Ectodermal cell (in vitro differentiated cells): ENCODE results near the gene MINDY4.

ENCODE experiments used
- H3K27ac ChIP-seq: 2 replicates; pipeline ENCODE4 v1.7.0; 2013; ENCODE audit warnings: mild to moderate bottlenecking, low read depth, low read length; ENCODE audit not compliant: insufficient read depth, poor library complexity, severe bottlenecking
- H3K27me3 ChIP-seq: 2 replicates; pipeline ENCODE4 v1.7.0; 2013; ENCODE audit warnings: mild to moderate bottlenecking, low read length; ENCODE audit not compliant: insufficient read depth, control insufficient read depth, poor library complexity, severe bottlenecking
- H3K36me3 ChIP-seq: one replicate; pipeline ENCODE4 v1.7.0; 2013; ENCODE audit warnings: low read length; ENCODE audit not compliant: control insufficient read depth, insufficient read depth
- H3K4me1 ChIP-seq: one replicate; pipeline ENCODE4 v1.7.0; 2013; ENCODE audit warnings: low read length; ENCODE audit not compliant: control insufficient read depth, insufficient read depth
- H3K4me3 ChIP-seq: 2 replicates; pipeline ENCODE4 v1.7.0; 2013; ENCODE audit warnings: low read depth, low read length, control low read depth; ENCODE audit not compliant: insufficient read depth
- H3K9me3 ChIP-seq: 2 replicates; pipeline ENCODE4 v1.7.0; 2013; ENCODE audit warnings: mild to moderate bottlenecking, low read length, moderate library complexity; ENCODE audit not compliant: control insufficient read depth
- WGBS, 2 experiments: methylation state at CpG; one replicate each; pipeline ENCODE4 v1.1.7; 2013; ENCODE audit warnings: missing lambda C conversion rate in 2 of 2; 5-methylcytosine and 5-hydroxymethylcytosine counted together

Gene MINDY4

DNA sequence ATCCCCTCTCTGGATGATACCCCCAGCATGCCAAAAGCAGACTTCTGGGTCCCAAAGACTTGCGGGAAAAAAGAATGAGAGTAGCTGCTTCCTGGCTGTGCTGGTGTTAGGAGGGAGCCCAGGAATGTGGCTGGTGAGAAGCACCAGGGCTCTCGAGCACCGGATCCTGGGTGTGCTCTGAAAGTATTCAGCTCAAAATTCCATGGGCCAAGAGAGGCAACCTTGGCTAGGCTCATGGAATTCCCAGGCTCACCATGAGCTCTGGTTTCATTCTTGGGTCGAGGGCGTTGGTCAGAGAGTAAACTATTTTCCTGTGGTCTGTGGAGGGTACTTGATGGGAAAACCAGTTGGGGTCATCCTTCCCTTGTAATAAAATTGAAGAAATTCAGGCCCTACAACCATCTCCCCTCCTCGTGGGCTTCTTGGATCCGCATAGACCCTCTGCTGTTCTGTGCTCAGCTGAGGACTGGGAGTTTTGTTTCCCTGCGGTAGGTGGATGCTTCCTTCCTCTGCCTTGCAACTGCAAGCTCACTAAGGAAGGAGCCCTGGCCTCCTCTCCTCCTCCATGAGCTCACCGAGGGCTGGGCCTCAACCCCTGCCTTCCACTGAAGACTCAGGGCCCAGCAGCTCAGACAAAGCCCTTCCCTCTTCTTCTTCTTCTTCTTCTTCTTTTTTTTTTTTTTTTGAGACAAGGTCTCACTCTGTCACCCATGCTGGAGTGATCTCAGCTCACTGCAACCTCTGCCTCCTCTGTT is 106.0 kb downstream of the MINDY4 start:
- H3K27me3 ChIP-seq, result no peaks in the 10 kb centered on the region
- no peaks in the 10 kb centered on the region for H3K36me3 ChIP-seq
- H3K27ac ChIP-seq, result no peak overlapping the region
- WGBS, 2 experiments, result 85 to 86% methylated on average over 9 of the region's 9 CpGs
- H3K9me3 ChIP-seq, result no peaks in the 10 kb centered on the region
- H3K4me1 ChIP-seq, result peaks cover 29% of the 10 kb centered on the region
- H3K4me3 ChIP-seq, result no peak overlapping the region

DNA sequence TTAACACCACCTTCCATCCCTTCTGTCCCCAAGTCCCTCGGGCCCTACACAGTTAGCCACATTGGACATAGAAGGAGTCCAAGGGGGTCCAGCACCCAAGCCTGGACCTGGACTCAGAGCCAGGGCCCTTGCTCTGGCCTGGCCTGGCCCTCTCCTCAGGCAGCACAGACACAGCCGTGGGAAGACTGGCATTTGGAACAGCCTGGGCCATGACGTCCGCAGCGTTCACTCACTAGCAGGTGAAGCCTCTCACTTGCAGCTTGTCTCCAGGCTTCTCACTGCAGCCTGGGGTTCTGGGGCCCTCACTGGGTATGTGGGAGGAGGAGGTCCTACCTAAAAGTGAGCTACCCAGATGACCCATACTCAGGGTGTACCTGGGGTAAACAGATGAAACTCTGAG is 106.8 kb downstream of the MINDY4 start:
- Histone ChIP-seq H3K4me1 (peaks cover 29% of the 10 kb centered on the region), H3K9me3 (no peaks in the 10 kb centered on the region), H3K4me3 (no peak overlapping the region), H3K27me3 (no peaks in the 10 kb centered on the region), H3K27ac (no peak overlapping the region), H3K36me3 (no peaks in the 10 kb centered on the region)
- 92 to 97% methylated on average over 5 of the region's 5 CpGs for WGBS, 2 experiments

DNA sequence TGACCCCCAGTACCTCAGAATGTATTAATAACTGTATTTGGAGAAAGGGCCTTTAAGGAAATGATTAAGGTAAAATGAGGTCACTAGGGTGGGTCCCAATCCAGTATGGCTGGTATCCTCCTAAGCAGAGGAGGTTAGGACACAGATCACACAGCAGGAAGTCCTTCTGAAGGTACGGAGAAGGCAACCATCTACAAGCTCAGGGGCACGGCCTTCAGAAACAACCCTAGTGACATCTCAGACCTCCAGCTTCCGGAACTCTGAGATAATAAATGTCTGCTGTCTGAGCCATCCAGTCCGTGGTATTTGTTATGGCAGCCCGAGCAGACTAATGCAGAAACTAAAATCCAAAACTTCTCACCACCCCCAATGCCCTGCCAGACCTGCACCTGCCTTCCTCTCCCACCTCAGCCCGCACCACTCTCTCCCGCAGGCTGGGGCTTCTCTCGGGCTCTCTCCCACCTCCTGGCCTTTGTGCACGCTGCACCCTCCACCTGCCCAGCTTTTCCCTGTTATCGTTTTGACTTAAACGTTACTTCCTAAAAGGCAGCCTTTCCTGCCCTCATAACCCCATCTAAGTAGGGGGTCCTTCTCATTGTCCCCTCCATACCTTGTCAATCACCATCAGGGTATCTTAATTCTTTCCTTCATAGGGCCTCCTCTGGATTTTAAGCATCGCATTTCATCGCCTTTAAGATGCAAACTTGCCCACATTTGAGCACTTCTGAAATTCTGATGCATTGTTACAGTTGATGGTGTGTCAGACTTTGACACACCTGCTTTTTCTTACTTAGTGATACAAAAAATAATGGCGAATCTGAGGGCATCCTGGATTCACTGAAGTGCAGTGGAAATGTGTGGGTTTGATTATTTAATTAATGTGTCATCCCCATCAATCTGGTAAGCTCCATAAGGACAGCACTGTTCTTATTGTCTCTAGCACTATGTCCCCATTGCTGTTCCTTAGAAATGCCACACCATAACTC is 108.2 kb downstream of the MINDY4 start:
- Histone ChIP-seq H3K27me3 (no peaks in the 10 kb centered on the region), H3K27ac (no peak overlapping the region), H3K4me3 (no peak overlapping the region), H3K9me3 (no peaks in the 10 kb centered on the region), H3K4me1 (peaks cover 29% of the 10 kb centered on the region), H3K36me3 (no peaks in the 10 kb centered on the region)
- 63 to 66% methylated on average over 14 of the region's 14 CpGs for WGBS, 2 experiments

DNA sequence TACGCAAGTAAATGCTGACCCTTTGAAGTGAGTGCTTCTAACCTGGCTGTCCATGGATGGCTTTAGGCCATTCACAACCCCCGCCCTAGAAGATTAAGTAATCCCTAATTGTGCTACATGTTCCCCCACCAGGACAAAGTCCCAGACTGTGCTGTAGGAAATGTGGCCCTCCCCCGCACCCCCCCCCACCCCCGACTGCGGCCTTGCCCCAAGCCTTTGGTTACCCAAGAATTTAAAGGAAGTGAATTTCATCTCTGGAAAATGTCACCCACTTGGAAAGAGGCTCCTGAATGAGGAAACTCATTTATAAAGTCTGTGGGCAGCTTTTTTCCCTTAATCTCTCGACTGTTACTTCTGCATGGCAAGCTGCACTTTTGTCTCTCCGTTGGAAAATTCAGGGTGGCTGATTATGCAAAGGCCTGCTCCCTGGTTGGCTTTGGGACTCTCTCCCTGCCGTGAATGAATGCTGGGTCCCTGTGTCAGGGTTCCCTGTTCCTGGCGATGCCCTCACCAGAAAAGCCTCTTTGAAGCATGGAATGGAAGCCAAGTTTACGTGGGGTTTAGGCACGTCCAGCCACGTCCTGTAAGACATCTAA is 109.0 kb downstream of the MINDY4 start:
- Histone ChIP-seq H3K36me3 (no peaks in the 10 kb centered on the region), H3K4me3 (no peak overlapping the region), H3K27ac (peak overlapping the region; percentile 59), H3K27me3 (no peaks in the 10 kb centered on the region), H3K4me1 (peaks cover 29% of the 10 kb centered on the region), H3K9me3 (no peaks in the 10 kb centered on the region)
- 49 to 56% methylated on average over 10 to 12 of the region's 12 CpGs for WGBS, 2 experiments

DNA sequence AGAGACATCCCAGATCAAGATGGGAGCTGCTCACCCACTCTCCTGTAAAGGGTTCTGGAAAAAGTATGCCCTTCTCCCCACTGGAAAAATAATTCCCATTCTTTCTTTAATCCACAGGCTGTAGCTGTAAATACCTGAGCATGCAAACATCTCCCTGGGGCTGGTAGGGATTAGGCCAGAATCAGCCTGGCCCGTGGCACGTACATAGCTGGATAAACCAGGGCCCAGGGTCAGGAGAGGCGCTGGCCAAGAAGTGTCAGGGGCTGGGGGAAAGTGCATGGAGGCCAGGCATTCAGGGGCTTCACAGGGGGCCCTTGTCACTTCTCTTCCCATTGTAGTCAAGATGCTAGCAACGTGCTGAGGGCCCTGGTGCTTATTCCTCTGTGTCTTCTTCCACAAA is 109.7 kb downstream of the MINDY4 start:
- H3K9me3 ChIP-seq, result no peaks in the 10 kb centered on the region
- H3K27me3 ChIP-seq, result no peaks in the 10 kb centered on the region
- peaks cover 29% of the 10 kb centered on the region for H3K4me1 ChIP-seq
- H3K27ac ChIP-seq, result no peak overlapping the region
- 13 to 17% methylated on average over 4 of the region's 4 CpGs for WGBS, 2 experiments
- no peak overlapping the region for H3K4me3 ChIP-seq
- H3K36me3 ChIP-seq, result no peaks in the 10 kb centered on the region

DNA sequence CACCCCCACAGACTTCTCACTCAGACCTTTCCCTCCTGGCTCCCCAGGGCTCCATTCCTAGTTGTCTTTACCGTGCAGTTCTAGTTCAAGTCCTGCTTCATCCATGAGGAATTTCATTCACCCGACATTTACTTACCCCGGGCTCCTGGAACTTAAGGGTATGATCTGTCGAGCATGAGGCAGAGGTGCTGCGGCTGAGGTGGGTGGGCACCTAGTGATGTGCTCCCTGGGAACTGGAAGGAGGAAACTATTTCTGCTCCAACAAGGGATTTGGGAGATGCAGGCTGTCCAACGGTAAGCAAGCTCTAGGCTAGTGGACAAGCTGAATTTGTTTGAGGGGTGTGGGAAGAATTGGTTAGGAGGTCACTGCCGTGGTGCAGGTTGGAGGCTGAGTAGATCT is 110.2 kb downstream of the MINDY4 start:
- Histone ChIP-seq H3K4me1 (peaks cover 28% of the 10 kb centered on the region), H3K36me3 (no peaks in the 10 kb centered on the region), H3K27me3 (no peaks in the 10 kb centered on the region), H3K9me3 (no peaks in the 10 kb centered on the region), H3K4me3 (no peak overlapping the region), H3K27ac (no peak overlapping the region)
- WGBS, 2 experiments, result 85 to 90% methylated on average over 7 of the region's 7 CpGs

DNA sequence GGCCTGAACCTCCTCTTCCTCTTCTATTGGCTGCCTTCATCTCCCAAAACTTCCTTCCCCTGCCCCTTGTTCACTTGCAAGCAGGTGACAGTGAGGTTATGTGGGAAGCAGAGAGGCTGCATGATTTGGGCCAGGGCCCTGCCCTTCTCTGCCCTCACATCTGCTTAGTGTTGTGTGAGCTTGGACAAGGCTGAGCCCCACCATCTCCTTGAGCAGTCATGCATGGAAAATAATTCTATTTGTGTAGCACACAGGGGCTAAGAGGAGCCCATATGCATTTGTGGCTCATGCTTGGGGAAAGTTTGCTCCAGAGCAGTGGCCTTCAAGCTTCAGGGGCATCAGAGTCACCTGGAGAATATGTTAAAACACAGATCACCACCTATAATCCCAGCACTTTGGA is 113.7 kb downstream of the MINDY4 start:
- no peak overlapping the region for H3K4me3 ChIP-seq
- peaks cover 31% of the 10 kb centered on the region for H3K4me1 ChIP-seq
- H3K9me3 ChIP-seq, result no peaks in the 10 kb centered on the region
- no peak overlapping the region for H3K27ac ChIP-seq
- H3K27me3 ChIP-seq, result no peaks in the 10 kb centered on the region
- no peaks in the 10 kb centered on the region for H3K36me3 ChIP-seq

DNA sequence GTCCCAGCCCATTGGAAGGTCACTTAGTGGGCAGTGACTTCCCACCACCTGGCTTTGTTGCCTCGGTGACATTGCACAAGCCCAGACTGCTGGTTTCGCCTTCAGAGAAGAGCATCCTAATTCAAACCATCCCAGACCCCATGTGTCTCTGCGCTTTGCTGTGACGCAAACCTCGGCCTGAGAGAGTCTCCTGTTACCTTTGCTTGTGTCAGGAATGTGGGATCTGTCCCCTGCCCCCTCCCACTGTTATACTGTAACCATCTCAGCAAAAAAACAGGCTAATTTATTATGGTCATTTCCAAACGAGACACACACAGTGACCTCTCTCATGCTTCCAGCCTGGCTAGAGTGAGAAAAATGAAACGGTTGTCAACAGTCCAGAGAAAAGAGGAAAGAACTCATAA is 115.4 kb downstream of the MINDY4 start:
- no peaks in the 10 kb centered on the region for H3K27me3 ChIP-seq
- no peaks in the 10 kb centered on the region for H3K36me3 ChIP-seq
- H3K9me3 ChIP-seq, result no peaks in the 10 kb centered on the region
- no peak overlapping the region for H3K27ac ChIP-seq
- WGBS, 2 experiments, result 92 to 94% methylated on average over 7 of the region's 7 CpGs
- H3K4me3 ChIP-seq, result no peak overlapping the region
- H3K4me1 ChIP-seq, result peaks cover 19% of the 10 kb centered on the region

DNA sequence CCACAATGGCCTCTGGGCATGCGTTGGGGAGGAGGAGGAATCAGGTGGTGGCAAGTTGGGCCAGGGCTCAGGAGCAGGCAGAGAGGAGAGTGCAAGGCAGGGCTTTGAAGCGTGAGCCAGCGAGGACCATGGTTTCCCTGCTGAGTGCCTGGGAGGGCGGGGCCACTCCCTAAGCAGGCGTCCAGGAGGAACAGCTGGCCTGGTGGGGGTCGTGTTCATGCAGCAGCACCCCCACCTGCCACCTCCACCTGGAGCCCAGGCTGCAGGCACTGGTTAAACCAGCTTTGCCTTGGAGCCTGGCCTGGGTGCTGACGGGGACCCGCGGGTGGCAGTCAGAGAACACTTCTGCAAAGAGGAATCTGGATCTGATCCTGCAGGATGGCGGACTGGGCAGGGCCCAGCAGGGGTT is 116.3 kb downstream of the MINDY4 start:
- Histone ChIP-seq H3K36me3 (no peaks in the 10 kb centered on the region), H3K9me3 (no peaks in the 10 kb centered on the region), H3K27ac (no peak overlapping the region), H3K4me3 (no peak overlapping the region), H3K4me1 (peaks cover 19% of the 10 kb centered on the region), H3K27me3 (no peaks in the 10 kb centered on the region)
- 42 to 47% methylated on average over 10 of the region's 10 CpGs for WGBS, 2 experiments

DNA sequence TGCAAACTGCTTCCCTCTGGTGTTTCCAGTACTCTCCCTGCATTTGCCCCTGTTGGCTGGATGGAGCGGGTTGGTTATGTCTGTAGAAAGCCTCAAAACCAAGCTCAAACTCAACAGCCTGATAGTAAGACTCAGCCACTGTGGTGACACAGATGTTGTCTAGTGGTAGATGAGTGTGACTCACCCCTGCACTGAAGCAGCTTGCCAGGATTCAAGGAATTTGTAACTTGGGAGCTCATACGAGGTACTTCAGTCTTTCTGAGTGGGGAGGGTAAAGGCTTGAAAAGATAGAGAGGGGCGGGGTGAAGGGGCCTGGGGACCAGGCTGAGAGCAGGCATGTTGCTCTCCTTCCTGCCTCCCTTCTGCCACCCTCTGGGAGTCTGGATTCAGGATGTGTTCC is 117.5 kb downstream of the MINDY4 start:
- H3K36me3 ChIP-seq, result no peaks in the 10 kb centered on the region
- H3K27ac ChIP-seq, result no peak overlapping the region
- peaks cover 19% of the 10 kb centered on the region for H3K4me1 ChIP-seq
- 54 to 58% methylated on average over 3 of the region's 3 CpGs for WGBS, 2 experiments
- no peaks in the 10 kb centered on the region for H3K9me3 ChIP-seq
- no peaks in the 10 kb centered on the region for H3K27me3 ChIP-seq
- H3K4me3 ChIP-seq, result no peak overlapping the region
